ENCODE data around the gene POLR3K. TPM values are rescaled to one million over a fixed set of nuclear protein-coding genes. Genes with fewer than 3 reads are reported as not detected.
"Not testable (repeated sequence)": the region's sequence is repeated elsewhere in the genome, so short reads cannot be mapped to it uniquely, and the experiment has no call there.

POLR3K gene
- total RNA-seq, 1 donor from 2014 or later, result 7.3 TPM

- Mint-ChIP-seq H3K36me3 (ENCODE audit: low read depth) (peaks cover 4% of the 10 kb centered on the region), H3K4me3 (ENCODE audit: unreplicated experiment) (no peak overlapping the region), H3K27ac (ENCODE audit: unreplicated experiment) (no peak overlapping the region)
Measured at GRCh38 chr16:50769-51591, 2.4 kb downstream of the POLR3K start.

GRCh38 chr16:47234-47633 lies 6.2 kb downstream of the POLR3K start:
- DNase-seq (ENCODE audit: low spot score), result no peak
- no peak overlapping the region for H3K4me3 Mint-ChIP-seq (ENCODE audit: unreplicated experiment)
- no peaks in the 10 kb centered on the region for H3K27me3 Mint-ChIP-seq (ENCODE audit: low read depth)
- no peak overlapping the region for H3K27ac Mint-ChIP-seq (ENCODE audit: unreplicated experiment)
- TF ChIP-seq, protein P1, sequence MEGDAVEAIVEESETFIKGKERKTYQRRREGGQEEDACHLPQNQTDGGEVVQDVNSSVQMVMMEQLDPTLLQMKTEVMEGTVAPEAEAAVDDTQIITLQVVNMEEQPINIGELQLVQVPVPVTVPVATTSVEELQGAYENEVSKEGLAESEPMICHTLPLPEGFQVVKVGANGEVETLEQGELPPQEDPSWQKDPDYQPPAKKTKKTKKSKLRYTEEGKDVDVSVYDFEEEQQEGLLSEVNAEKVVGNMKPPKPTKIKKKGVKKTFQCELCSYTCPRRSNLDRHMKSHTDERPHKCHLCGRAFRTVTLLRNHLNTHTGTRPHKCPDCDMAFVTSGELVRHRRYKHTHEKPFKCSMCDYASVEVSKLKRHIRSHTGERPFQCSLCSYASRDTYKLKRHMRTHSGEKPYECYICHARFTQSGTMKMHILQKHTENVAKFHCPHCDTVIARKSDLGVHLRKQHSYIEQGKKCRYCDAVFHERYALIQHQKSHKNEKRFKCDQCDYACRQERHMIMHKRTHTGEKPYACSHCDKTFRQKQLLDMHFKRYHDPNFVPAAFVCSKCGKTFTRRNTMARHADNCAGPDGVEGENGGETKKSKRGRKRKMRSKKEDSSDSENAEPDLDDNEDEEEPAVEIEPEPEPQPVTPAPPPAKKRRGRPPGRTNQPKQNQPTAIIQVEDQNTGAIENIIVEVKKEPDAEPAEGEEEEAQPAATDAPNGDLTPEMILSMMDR (IDR thresholded peaks at IDR 0.05), result no peak
- peaks cover 9% of the 10 kb centered on the region for H3K4me1 Mint-ChIP-seq (ENCODE audit: low read depth)
- no peaks in the 10 kb centered on the region for H3K9me3 Mint-ChIP-seq (ENCODE audit: low read depth)
- H3K36me3 Mint-ChIP-seq (ENCODE audit: low read depth), result peaks cover 8% of the 10 kb centered on the region

More at GRCh38 chr16:50769-51591, 2.4 kb downstream of the POLR3K start:
- no peaks in the 10 kb centered on the region for H3K9me3 Mint-ChIP-seq (ENCODE audit: low read depth)
- DNase-seq (ENCODE audit: low spot score), result no peak
- peaks cover 25% of the 10 kb centered on the region for H3K4me1 Mint-ChIP-seq (ENCODE audit: low read depth)
- H3K27me3 Mint-ChIP-seq (ENCODE audit: low read depth), result no peaks in the 10 kb centered on the region
- TF ChIP-seq, protein P1 (IDR thresholded peaks at IDR 0.05), result no peak

DNA sequence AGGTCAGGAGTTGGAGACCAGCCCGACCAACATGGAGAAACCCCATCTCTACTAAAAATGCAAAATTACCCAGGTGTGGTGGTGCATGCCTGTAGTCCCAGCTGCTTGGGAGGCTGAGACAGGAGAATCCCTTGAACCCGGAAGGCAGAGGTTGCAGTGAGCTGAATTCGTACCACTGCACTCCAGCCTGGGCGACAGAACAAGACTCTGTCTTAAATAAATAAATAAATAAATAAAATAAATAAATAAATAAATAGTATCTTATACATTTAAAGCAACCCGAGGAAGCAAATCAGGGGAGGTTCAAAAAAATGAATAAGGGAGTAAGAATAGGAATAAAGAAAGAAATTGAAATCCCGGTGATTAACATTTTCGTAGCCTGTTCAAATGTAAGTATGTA lies 6.9 kb downstream of the POLR3K start:
- not testable (repeated sequence) for H3K27ac Mint-ChIP-seq (ENCODE audit: unreplicated experiment); DNase-seq (ENCODE audit: low spot score); H3K4me3 Mint-ChIP-seq (ENCODE audit: unreplicated experiment); H3K27me3 Mint-ChIP-seq (ENCODE audit: low read depth); H3K9me3 Mint-ChIP-seq (ENCODE audit: low read depth); H3K4me1 Mint-ChIP-seq (ENCODE audit: low read depth)
- peaks cover 12% of the 10 kb centered on the region for H3K36me3 Mint-ChIP-seq (ENCODE audit: low read depth)

- no peaks in the 10 kb centered on the region for H3K4me1 Mint-ChIP-seq (ENCODE audit: low read depth)
- H3K36me3 Mint-ChIP-seq (ENCODE audit: low read depth), result peaks cover 12% of the 10 kb centered on the region
- H3K9me3 Mint-ChIP-seq (ENCODE audit: low read depth), result no peaks in the 10 kb centered on the region
- DNase-seq (ENCODE audit: low spot score), result no peak
- H3K27ac Mint-ChIP-seq (ENCODE audit: unreplicated experiment), result no peak overlapping the region
- no peaks in the 10 kb centered on the region for H3K27me3 Mint-ChIP-seq (ENCODE audit: low read depth)
- no peak overlapping the region for H3K4me3 Mint-ChIP-seq (ENCODE audit: unreplicated experiment)
- TF ChIP-seq, protein P1 (IDR thresholded peaks at IDR 0.05), result no peak
Measured at GRCh38 chr16:45454-45853, 8.0 kb downstream of the POLR3K start.

GRCh38 chr16:44655-45054 lies 8.8 kb downstream of the POLR3K start:
- TF ChIP-seq, protein P1 (IDR thresholded peaks at IDR 0.05), result no peak
- no peak overlapping the region for H3K27ac Mint-ChIP-seq (ENCODE audit: unreplicated experiment)
- no peaks in the 10 kb centered on the region for H3K9me3 Mint-ChIP-seq (ENCODE audit: low read depth)

DNA sequence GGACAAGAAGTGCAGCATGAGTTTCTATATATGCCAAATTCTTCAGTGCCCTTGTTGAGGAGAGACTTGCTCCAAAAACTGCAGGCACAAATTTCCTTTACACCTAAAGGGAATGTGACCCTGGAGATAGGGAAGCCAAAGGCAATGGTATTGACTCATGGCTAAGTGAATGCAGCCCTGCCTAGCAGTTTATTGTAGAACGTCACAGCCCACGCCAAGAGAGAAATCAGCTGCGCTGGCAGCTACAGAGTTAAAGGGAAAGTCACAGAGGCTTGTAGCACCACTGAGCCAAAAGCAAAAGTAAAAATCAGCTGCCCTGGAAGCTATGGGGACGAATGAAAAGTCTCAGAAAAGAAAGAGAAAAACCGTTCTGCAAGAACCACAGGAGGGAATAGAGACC lies 10.1 kb downstream of the POLR3K start:
- no peak for DNase-seq (ENCODE audit: low spot score)
- Mint-ChIP-seq H3K27me3 (ENCODE audit: low read depth) (no peaks in the 10 kb centered on the region), H3K36me3 (ENCODE audit: low read depth) (peaks cover 11% of the 10 kb centered on the region), H3K4me1 (ENCODE audit: low read depth) (no peaks in the 10 kb centered on the region), H3K4me3 (ENCODE audit: unreplicated experiment) (no peak overlapping the region), H3K27ac (ENCODE audit: unreplicated experiment) (no peak overlapping the region), H3K9me3 (ENCODE audit: low read depth) (no peaks in the 10 kb centered on the region)
- TF ChIP-seq, protein P1 (IDR thresholded peaks at IDR 0.05), result no peak

More at GRCh38 chr16:44655-45054, 8.8 kb downstream of the POLR3K start:
- Mint-ChIP-seq H3K36me3 (ENCODE audit: low read depth) (peaks cover 11% of the 10 kb centered on the region), H3K27me3 (ENCODE audit: low read depth) (no peaks in the 10 kb centered on the region), H3K4me1 (ENCODE audit: low read depth) (no peaks in the 10 kb centered on the region), H3K4me3 (ENCODE audit: unreplicated experiment) (no peak overlapping the region)
- no peak for DNase-seq (ENCODE audit: low spot score)
